GM23248 (cell line): ENCODE results near the gene PKD2L1. TPM values are rescaled to one million over a fixed set of nuclear protein-coding genes. Genes with fewer than 3 reads are reported as not detected.

ENCODE experiments used
- DNase-seq: peaks from one replicate; pipeline ENCODE4 v3.0.0-alpha.2; 2015
- H2AFZ ChIP-seq: fragments of 200-600 bp; sonication (generic); 2 replicates; pipeline ENCODE4 v1.6.1; 2016; ENCODE audit warnings: antibody characterized with exemption
- H3F3A ChIP-seq: fragments of 200-600 bp; sonication (generic); 2 replicates; pipeline ENCODE4 v1.6.1; 2016; ENCODE audit warnings: mild to moderate bottlenecking, antibody characterized with exemption, mixed run types; ENCODE audit not compliant: insufficient read depth
- H3K27ac ChIP-seq: fragments of 200-600 bp; sonication (generic); 2 replicates; pipeline ENCODE4 v1.5.1; 2016; ENCODE audit warnings: mild to moderate bottlenecking
- H3K27me3 ChIP-seq: fragments of 200-600 bp; sonication (generic); replicated peaks from 2 replicates; pipeline ENCODE4 v1.6.1; 2016; ENCODE audit warnings: mild to moderate bottlenecking; ENCODE audit not compliant: insufficient read depth
- H3K36me3 ChIP-seq: fragments of 200-600 bp; sonication (generic); 2 replicates; pipeline ENCODE4 v1.6.1; 2016; ENCODE audit warnings: low read depth, mild to moderate bottlenecking
- H3K4me1 ChIP-seq: fragments of 200-600 bp; sonication (generic); 2 replicates; pipeline ENCODE4 v1.6.1; 2016; ENCODE audit warnings: mild to moderate bottlenecking; ENCODE audit not compliant: insufficient read depth
- H3K4me2 ChIP-seq: fragments of 200-600 bp; sonication (generic); one replicate; pipeline ENCODE4 v1.6.1; 2016; ENCODE audit warnings: mild to moderate bottlenecking; ENCODE audit not compliant: unreplicated experiment
- H3K4me3 ChIP-seq: fragments of 200-600 bp; sonication (generic); 2 replicates; pipeline ENCODE4 v1.5.1; 2016; ENCODE audit warnings: mild to moderate bottlenecking
- H3K79me2 ChIP-seq: fragments of 200-600 bp; sonication (generic); 2 replicates; pipeline ENCODE4 v1.6.1; 2016; ENCODE audit warnings: mild to moderate bottlenecking; ENCODE audit not compliant: insufficient read depth
- H3K9ac ChIP-seq: fragments of 200-600 bp; sonication (generic); 2 replicates; pipeline ENCODE4 v1.6.1; 2016; ENCODE audit warnings: mild to moderate bottlenecking
- H3K9me2 ChIP-seq: fragments of 200-600 bp; sonication (generic); 2 replicates; pipeline ENCODE4 v1.6.1; 2016; ENCODE audit warnings: mixed run types, mild to moderate bottlenecking, moderate library complexity; ENCODE audit not compliant: insufficient read depth
- H3K9me3 ChIP-seq: fragments of 200-600 bp; sonication (generic); one replicate; pipeline ENCODE4 v1.6.1; 2017; ENCODE audit warnings: low read depth
- H4K20me1 ChIP-seq: fragments of 200-600 bp; sonication (generic); 2 replicates; pipeline ENCODE4 v1.6.0; 2016; ENCODE audit not compliant: insufficient read depth
- EZH2 ChIP-seq: fragments of 200-600 bp; sonication (generic); IDR thresholded peaks from 2 replicates; pipeline ENCODE4 v1.6.1; 2018; ENCODE audit warnings: antibody characterized with exemption, mild to moderate bottlenecking; ENCODE audit not compliant: insufficient read depth, poor library complexity, severe bottlenecking
- EZH2phosphoT487 ChIP-seq: fragments of 200-600 bp; sonication (generic); IDR thresholded peaks from 2 replicates; pipeline ENCODE4 v1.6.1; 2018; ENCODE audit warnings: antibody characterized with exemption, moderate library complexity, mild to moderate bottlenecking, low read depth; ENCODE audit not compliant: insufficient read depth
- WGBS, 2 experiments: methylation state at CpG; one replicate each; pipeline ENCODE4 v1.1.6; 2015 to 2017; ENCODE audit warnings: low lambda C conversion rate in 2 of 2, low coverage in 1 of 2; ENCODE audit errors: missing lambda C conversion rate in 2 of 2; 5-methylcytosine and 5-hydroxymethylcytosine counted together
- in situ Hi-C: fragments of 300-500 bp; cut with MboI; formaldehyde crosslinking; loops from 2 replicates; pipeline ENCODE4 v1.15.0; 2020
- polyA plus RNA-seq: library from polyadenylated mRNA; unstranded; fragments of >200 nt; fragmentation: Nextera tagmentation; extraction: Ambion mirVana; gene quantifications from 2 replicates; pipeline ENCODE4 v1.2.1, GENCODE V29; 2016
- total RNA-seq: library from RNA; depleted of rRNA; stranded (reverse); fragments of >200 nt; shearing (Covaris generic); gene quantifications from 2 replicates; pipeline ENCODE4 v1.2.3, GENCODE V29; 2014

PKD2L1 gene
- total and polyA plus RNA-seq, 2 experiments from 2014 or later, result not detected

- H3K79me2 ChIP-seq, result 0 out of 2 replicates have a peak, but pooled peaks cover 14% of the 10 kb centered on the region
- 39 to 45% methylated on average over 9 of the region's 9 CpGs for WGBS, 2 experiments
- H3K4me3 ChIP-seq, result peak overlapping the region; percentile 91
- peak; percentile 74 for DNase-seq
- no peaks in the 10 kb centered on the region for H3K9me3 ChIP-seq
- peak overlapping the region; percentile 86 for H3K4me2 ChIP-seq
- H3K4me1 ChIP-seq, result peaks cover 7% of the 10 kb centered on the region; the same call in 1 of the 2 replicates
- H3K27ac ChIP-seq, result no peak overlapping the region
- H3K9ac ChIP-seq, result peak overlapping the region; percentile 81
- no peaks in the 10 kb centered on the region for H4K20me1 ChIP-seq
- TF ChIP-seq EZH2, result no peak
- no peak for TF ChIP-seq EZH2phosphoT487
- no peaks in the 10 kb centered on the region for H3K27me3 ChIP-seq
- no peaks in the 10 kb centered on the region for H3K36me3 ChIP-seq
- in situ Hi-C loops, result loop anchor here (10.0 to 25.0 kb wide), 2 partner anchors 169 to 542 kb away; partner anchors contain the start of gene SEC31B
- H2AFZ ChIP-seq, result peak overlapping the region; percentile 90
- H3F3A ChIP-seq, result no peaks in the 10 kb centered on the region
- no peaks in the 10 kb centered on the region for H3K9me2 ChIP-seq
Observed at GRCh38 chr10:100345570-100346330, 15.7 kb upstream of the PKD2L1 start.

DNA sequence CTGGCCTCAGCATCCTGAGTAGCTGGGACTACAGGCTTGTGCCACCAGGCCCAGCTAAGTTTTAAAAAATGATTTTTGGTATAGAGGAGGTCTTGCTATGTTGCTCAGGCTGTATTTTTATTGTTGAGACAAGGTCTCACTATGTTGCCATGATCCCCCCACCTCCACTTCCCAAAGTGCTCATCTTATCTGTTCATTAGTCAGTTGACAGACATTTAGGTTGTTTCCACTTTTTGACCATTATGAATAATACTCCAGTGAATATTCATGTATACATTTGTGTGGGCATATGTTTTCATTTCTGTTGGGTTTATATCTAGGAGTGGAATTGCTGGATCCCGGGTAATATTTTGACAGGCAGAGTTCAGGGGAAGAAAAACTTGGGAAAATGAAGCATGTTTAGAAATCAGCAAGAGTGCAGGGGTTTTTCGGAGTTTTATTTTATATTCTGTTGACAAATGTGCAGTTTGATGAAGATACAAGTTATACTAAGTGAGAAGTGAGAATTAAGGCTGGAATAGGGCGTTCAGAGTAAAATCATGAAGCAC lies 14.3 kb upstream of the PKD2L1 start:
- no peaks in the 10 kb centered on the region for H3K9me2 ChIP-seq
- TF ChIP-seq EZH2phosphoT487, result no peak
- TF ChIP-seq EZH2, result no peak
- H3K4me1 ChIP-seq, result peaks cover 7% of the 10 kb centered on the region; the same call in 1 of the 2 replicates
- no peaks in the 10 kb centered on the region for H3F3A ChIP-seq
- no peak overlapping the region for H3K9ac ChIP-seq
- 79 to 81% methylated on average over 3 of the region's 3 CpGs for whole genome bisulfite sequencing, 2 experiments
- no peak overlapping the region for H3K4me3 ChIP-seq
- H3K79me2 ChIP-seq, result 0 out of 2 replicates have a peak, but pooled peaks cover 14% of the 10 kb centered on the region
- in situ Hi-C loops, result loop anchor here (5.0 to 25.0 kb wide), 3 partner anchors 88 to 543 kb away; partner anchors contain the start of gene SEC31B
- H3K27me3 ChIP-seq, result no peaks in the 10 kb centered on the region
- H3K36me3 ChIP-seq, result no peaks in the 10 kb centered on the region
- H2AFZ ChIP-seq, result no peak overlapping the region
- no peak overlapping the region for H3K4me2 ChIP-seq
- no peak overlapping the region for H3K27ac ChIP-seq
- no peaks in the 10 kb centered on the region for H3K9me3 ChIP-seq
- no peaks in the 10 kb centered on the region for H4K20me1 ChIP-seq
- DNase-seq, result no peak

- Histone ChIP-seq H3K36me3 (no peaks in the 10 kb centered on the region), H3K9me2 (no peaks in the 10 kb centered on the region), H3K27me3 (no peaks in the 10 kb centered on the region), H3K9me3 (no peaks in the 10 kb centered on the region), H3K79me2 (0 out of 2 replicates have a peak, but pooled peaks cover 2% of the 10 kb centered on the region), H4K20me1 (no peaks in the 10 kb centered on the region), H3K4me3 (no peak overlapping the region), H3F3A (no peaks in the 10 kb centered on the region), H2AFZ (no peak overlapping the region), H3K4me2 (no peak overlapping the region), H3K9ac (no peak overlapping the region), H3K4me1 (peaks cover 7% of the 10 kb centered on the region; the same call in 1 of the 2 replicates), H3K27ac (no peak overlapping the region)
- in situ Hi-C loops, result loop anchor here (5.0 to 25.0 kb wide), 3 partner anchors 90 to 545 kb away; partner anchors contain the start of gene SEC31B
- 75 to 83% methylated on average over 7 of the region's 7 CpGs for WGBS, 2 experiments
- DNase-seq, result no peak
- TF ChIP-seq EZH2 (no peak), EZH2phosphoT487 (no peak)
Observed at GRCh38 chr10:100342627-100342972, 12.6 kb upstream of the PKD2L1 start.

DNA sequence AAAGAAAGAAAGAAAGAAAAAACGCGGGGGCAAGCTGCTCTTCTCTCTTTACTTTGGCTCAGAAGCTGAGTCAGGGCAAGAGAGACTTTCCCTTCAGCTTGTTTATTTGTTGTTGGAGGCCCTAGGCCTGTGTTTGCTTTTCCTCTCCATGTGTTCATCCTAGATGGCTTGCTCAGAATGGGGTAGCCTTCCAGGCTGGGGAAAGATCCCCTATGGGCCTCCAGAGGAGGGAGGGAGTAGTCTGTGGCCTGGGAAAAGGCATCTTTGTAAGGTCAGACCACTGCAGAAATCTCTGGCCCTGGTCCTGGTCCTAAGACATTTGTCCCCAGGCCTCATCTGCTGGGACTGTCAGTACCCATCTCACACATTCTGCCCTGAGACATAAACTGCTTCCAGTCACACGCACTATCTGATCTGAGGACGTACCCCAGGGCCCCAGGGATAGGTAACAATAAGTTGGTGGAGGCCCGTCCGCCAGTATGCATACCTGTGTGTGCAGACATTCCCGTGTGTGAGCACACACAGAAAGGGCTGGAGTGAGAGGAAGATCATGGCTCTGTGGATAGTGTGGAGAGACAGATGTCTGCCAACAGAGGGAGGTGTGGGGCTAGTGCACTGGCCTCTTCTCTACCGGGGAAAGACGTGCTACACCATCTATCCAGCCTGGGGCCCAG lies 12.1 kb upstream of the PKD2L1 start:
- no peak overlapping the region for H3K4me3 ChIP-seq
- no peaks in the 10 kb centered on the region for H3K9me2 ChIP-seq
- no peaks in the 10 kb centered on the region for H3K27me3 ChIP-seq
- H3F3A ChIP-seq, result no peaks in the 10 kb centered on the region
- H3K9me3 ChIP-seq, result no peaks in the 10 kb centered on the region
- in situ Hi-C loops, result loop anchor here (5.0 to 25.0 kb wide), 3 partner anchors 90 to 545 kb away; partner anchors contain the start of gene SEC31B
- no peak overlapping the region for H2AFZ ChIP-seq
- no peak overlapping the region for H3K9ac ChIP-seq
- no peaks in the 10 kb centered on the region for H3K36me3 ChIP-seq
- H3K79me2 ChIP-seq, result no peaks in the 10 kb centered on the region
- peaks cover 7% of the 10 kb centered on the region; the same call in 1 of the 2 replicates for H3K4me1 ChIP-seq
- no peaks in the 10 kb centered on the region for H4K20me1 ChIP-seq
- peak; percentile 76 for DNase-seq
- 45 to 62% methylated on average over 9 of the region's 9 CpGs for whole genome bisulfite sequencing, 2 experiments
- H3K27ac ChIP-seq, result no peak overlapping the region
- TF ChIP-seq EZH2 (no peak), EZH2phosphoT487 (no peak)
- H3K4me2 ChIP-seq, result no peak overlapping the region
